Tibial nerve (tissue), 4 donors: ENCODE results near the gene ZNF217.
"Not testable (repeated sequence)": the region's sequence is repeated elsewhere in the genome, so short reads cannot be mapped to it uniquely, and the experiment has no call there.

Source experiments
- EP300 ChIP-seq, 2 donors: sonication (generic); formaldehyde crosslinking; IDR thresholded peaks; one replicate each; pipeline ENCODE4 v1.6.1; 2017; ENCODE audit warnings: antibody characterized with exemption in 2 of 2, mild to moderate bottlenecking in 1 of 2
- POLR2A ChIP-seq, 2 donors: fragments of 450-650 bp; IDR thresholded peaks; one replicate each; pipeline ENCODE4 v1.6.1; 2017; ENCODE audit warnings: antibody characterized with exemption in 2 of 2, mild to moderate bottlenecking in 2 of 2, moderate library complexity in 2 of 2
- TF ChIP-seq, protein P1 (sequence below), 5 experiments: fragments of 200-600 bp in 3 of 5; fragments of 450-650 bp in 2 of 5; sonication (generic) in 3 of 5; IDR thresholded peaks; one replicate each; pipeline ENCODE4 v1.5.1; 2016 to 2019; ENCODE audit warnings: antibody characterized with exemption in 5 of 5, mild to moderate bottlenecking in 3 of 5, moderate library complexity in 2 of 5

DNA sequence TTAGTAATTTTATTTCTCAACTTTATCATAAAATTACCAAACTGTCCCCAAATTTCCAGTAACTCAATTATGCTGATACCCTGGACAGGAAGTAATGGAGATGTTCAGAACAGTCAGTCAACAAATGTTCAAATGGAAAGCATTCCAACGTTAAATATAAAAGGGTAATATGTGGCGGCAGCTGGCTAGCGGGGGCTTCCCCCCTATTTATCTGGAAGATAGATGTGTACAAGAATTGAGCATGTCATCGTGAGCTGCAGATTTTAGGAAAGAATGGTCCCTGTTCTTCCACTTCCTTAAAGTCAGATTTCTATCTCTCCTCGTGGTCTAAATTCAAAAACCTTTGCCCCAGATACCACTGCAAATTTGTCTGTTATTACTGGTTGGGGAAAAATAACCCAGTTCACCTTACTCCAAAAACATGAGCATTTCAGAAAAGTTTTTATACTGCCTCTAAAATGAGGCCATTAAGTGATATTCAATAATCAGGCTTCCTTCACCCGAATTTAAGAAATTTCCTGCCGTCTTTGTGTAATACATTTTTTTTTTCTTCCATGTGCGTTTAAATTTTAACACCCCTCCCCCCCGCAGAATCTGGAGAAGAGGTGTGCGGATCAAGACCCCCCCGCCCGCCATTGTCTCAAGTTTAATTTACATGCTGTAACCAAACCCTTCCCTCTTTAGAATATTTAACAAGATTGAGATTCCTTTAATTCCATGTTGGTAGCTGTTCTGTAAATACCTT is 4.1 kb downstream of the ZNF217 start:
- TF ChIP-seq, protein P1, sequence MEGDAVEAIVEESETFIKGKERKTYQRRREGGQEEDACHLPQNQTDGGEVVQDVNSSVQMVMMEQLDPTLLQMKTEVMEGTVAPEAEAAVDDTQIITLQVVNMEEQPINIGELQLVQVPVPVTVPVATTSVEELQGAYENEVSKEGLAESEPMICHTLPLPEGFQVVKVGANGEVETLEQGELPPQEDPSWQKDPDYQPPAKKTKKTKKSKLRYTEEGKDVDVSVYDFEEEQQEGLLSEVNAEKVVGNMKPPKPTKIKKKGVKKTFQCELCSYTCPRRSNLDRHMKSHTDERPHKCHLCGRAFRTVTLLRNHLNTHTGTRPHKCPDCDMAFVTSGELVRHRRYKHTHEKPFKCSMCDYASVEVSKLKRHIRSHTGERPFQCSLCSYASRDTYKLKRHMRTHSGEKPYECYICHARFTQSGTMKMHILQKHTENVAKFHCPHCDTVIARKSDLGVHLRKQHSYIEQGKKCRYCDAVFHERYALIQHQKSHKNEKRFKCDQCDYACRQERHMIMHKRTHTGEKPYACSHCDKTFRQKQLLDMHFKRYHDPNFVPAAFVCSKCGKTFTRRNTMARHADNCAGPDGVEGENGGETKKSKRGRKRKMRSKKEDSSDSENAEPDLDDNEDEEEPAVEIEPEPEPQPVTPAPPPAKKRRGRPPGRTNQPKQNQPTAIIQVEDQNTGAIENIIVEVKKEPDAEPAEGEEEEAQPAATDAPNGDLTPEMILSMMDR (IDR thresholded peaks at IDR 0.05) = not testable (repeated sequence)
- TF ChIP-seq POLR2A (IDR thresholded peaks at IDR 0.05) = not testable (repeated sequence)
- TF ChIP-seq EP300 (IDR thresholded peaks at IDR 0.05) = peak in 1 of 2 donors; percentile 47
